IPS DF 4.7 (cell line): ENCODE results near the gene EEF2K.
"Not testable (repeated sequence)": the region's sequence is repeated elsewhere in the genome, so short reads cannot be mapped to it uniquely, and the experiment has no call there.

Experiments used
- DNase-seq: peaks from one replicate; pipeline ENCODE4 v3.0.0-alpha.2; 2013; ENCODE audit warnings: low spot score; ENCODE audit errors: extremely low read depth

The EEF2K gene

GRCh38 chr16:22293137-22294106, 87.3 kb downstream of the EEF2K start:
- DNase-seq = no peak

- no peak for DNase-seq
Observed at GRCh38 chr16:22296225-22297113, 90.4 kb downstream of the EEF2K start.

GRCh38 chr16:22297114-22297870, 91.2 kb downstream of the EEF2K start, which contains the start of gene POLR3E:
Gene POLR3E (plus strand): TSS chr16:22297409. CDS start chr16:22302969, 5,560 bp downstream.
- DNase-seq = no peak

GRCh38 chr16:22297871-22298733, 92.0 kb downstream of the EEF2K start:
- no peak for DNase-seq

GRCh38 chr16:22299036-22299435, 93.0 kb downstream of the EEF2K start:
- DNase-seq = no peak

GRCh38 chr16:22300427-22301071, 94.5 kb downstream of the EEF2K start:
- DNase-seq = no peak

- not testable (repeated sequence) for DNase-seq
Observed at GRCh38 chr16:22301423-22301822, 95.3 kb downstream of the EEF2K start.

- DNase-seq = no peak
Observed at GRCh38 chr16:22302776-22303363, 96.8 kb downstream of the EEF2K start.

GRCh38 chr16:22304411-22304810, 98.3 kb downstream of the EEF2K start:
- no peak for DNase-seq

GRCh38 chr16:22306788-22307187, 100.7 kb downstream of the EEF2K start:
- no peak for DNase-seq

- no peak for DNase-seq
Observed at GRCh38 chr16:22307838-22308237, 101.8 kb downstream of the EEF2K start.

- DNase-seq = no peak
Observed at GRCh38 chr16:22308824-22309520, 102.9 kb downstream of the EEF2K start.

GRCh38 chr16:22311520-22311919, 105.4 kb downstream of the EEF2K start:
- DNase-seq = no peak

- DNase-seq = no peak
Observed at GRCh38 chr16:22312897-22313781, 107.1 kb downstream of the EEF2K start.

- DNase-seq = no peak
Observed at GRCh38 chr16:22313876-22314470, 107.9 kb downstream of the EEF2K start.

GRCh38 chr16:22314661-22315626, 108.9 kb downstream of the EEF2K start:
- no peak for DNase-seq
